ENCODE measurements around the gene TRIM29. TPM values are rescaled to one million over a fixed set of nuclear protein-coding genes. Genes with fewer than 3 reads are reported as not detected.

Gene TRIM29
- total RNA-seq, 1 experiment from 2014 or later, result 38.5 TPM

DNA sequence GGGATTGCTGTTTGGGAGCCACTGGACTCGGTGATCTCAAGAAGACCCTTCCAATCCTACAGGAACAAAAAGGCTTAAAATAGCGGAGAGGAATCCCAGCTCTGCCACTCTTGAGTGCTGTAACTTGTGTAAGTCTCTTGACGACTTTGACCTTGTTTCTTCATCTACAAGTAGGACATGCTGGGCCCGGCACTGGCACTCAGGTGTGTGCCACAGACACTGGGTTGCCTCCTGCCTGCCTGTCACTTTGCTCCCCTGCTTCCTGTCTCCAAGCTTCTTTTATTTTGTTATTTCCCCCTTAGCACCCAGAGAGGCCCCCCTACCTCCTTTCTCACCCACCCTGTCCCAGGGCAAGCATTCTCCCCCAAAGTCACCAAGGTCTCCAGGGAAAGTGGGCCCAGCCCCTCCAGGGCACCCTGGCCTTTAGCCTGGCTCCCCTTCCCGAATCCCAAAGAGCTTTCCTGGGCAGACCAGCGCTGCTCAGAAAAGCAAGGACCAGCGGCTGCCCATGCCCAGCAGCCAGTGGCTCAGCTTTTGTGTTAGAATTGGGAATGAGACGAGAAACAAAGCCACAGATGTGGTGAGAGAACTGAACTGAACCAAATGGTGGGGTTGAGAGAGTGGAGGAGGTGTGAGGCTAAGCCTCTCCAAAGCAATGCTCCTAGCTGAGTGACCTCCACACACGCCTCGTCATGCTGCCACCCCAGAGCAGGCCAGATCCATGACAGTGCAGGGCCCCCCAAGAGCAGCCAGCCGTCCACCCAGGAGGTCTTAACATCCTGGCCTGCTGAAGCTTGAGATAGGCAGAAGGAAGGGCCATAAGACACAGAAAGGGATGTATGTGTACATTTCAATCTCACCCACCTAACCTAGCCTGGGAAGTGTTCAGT is 4.5 kb downstream of the TRIM29 start:
- ChIA-PET POLR2A (ENCODE audit: unreplicated experiment) (no interaction called here), CTCF (interaction anchor here (0.7 kb wide), 1 partner anchor 35 kb away, joined by 3 read pairs; no protein-coding TSS in a partner anchor)
- no peak for TF ChIP-seq EZH2 (IDR thresholded peaks at IDR 0.05; ENCODE audit: low read length, unreplicated experiment)
- TF ChIP-seq, protein P1, sequence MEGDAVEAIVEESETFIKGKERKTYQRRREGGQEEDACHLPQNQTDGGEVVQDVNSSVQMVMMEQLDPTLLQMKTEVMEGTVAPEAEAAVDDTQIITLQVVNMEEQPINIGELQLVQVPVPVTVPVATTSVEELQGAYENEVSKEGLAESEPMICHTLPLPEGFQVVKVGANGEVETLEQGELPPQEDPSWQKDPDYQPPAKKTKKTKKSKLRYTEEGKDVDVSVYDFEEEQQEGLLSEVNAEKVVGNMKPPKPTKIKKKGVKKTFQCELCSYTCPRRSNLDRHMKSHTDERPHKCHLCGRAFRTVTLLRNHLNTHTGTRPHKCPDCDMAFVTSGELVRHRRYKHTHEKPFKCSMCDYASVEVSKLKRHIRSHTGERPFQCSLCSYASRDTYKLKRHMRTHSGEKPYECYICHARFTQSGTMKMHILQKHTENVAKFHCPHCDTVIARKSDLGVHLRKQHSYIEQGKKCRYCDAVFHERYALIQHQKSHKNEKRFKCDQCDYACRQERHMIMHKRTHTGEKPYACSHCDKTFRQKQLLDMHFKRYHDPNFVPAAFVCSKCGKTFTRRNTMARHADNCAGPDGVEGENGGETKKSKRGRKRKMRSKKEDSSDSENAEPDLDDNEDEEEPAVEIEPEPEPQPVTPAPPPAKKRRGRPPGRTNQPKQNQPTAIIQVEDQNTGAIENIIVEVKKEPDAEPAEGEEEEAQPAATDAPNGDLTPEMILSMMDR (conservative IDR thresholded peaks at IDR 0.05; ENCODE audit: low read depth, low read length), result no peak
- no peak for TF ChIP-seq EZH2phosphoT487 (IDR thresholded peaks at IDR 0.05; ENCODE audit: borderline replicate concordance, low read length)
- H3K9ac ChIP-seq (ENCODE audit: low read length), result no peak overlapping the region
- no peaks in the 10 kb centered on the region for H3F3A ChIP-seq (ENCODE audit: low read length, unreplicated experiment)
- DNase-seq (no peak), ATAC-seq (no peak)
- no peak overlapping the region for H3K4me2 ChIP-seq (ENCODE audit: low read length)
- no peak overlapping the region for H3K27ac ChIP-seq (ENCODE audit: low read length)
- no peak overlapping the region for H3K4me3 ChIP-seq (ENCODE audit: low read length)
- BruUV-seq (replicated peaks), result no TSS peak
- no peaks in the 10 kb centered on the region for H3K27me3 ChIP-seq (ENCODE audit: low read length)
- H2AFZ ChIP-seq (ENCODE audit: low read length), result no peak overlapping the region
- H3K4me1 ChIP-seq (ENCODE audit: insufficient read depth, low read length), result peaks cover 25% of the 10 kb centered on the region
- no peaks in the 10 kb centered on the region for H4K20me1 ChIP-seq (ENCODE audit: low read length)
- H3K36me3 ChIP-seq (ENCODE audit: low read depth, low read length), result no peaks in the 10 kb centered on the region
- no peaks in the 10 kb centered on the region for H3K9me2 ChIP-seq (replicated peaks; ENCODE audit: low read length)
- intact Hi-C loops (cut with micrococcal nuclease), result no loop called here
- H3K9me3 ChIP-seq (ENCODE audit: low read length), result no peaks in the 10 kb centered on the region
- no peaks in the 10 kb centered on the region for H3K79me2 ChIP-seq (ENCODE audit: low read length)

DNA sequence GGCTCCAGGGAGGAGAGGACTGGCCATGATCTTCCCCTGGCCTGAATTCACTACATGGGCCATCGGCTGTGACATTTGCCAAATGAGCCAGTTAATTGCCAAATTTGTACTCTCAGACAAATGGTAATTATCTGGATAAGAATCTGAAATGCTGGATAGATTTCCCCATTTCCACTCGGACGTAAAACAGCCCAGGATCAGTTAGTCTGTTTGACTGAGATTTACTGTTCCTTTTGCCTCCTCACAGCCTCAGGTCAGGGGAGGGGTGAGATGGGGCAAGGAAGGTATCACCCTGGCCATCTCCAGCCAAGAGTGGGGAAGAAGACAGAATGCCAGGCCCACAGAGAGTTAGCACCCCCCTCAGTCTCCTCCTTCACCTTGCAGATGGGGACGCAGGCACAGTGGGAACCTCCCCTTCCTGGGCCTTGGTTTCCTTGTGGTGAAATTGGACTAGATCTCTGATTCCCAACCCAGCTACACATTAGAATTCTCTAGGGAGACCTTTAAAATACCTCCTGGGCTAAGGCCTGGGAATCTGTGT is 5.2 kb downstream of the TRIM29 start:
- H3K4me3 ChIP-seq (ENCODE audit: low read length), result no peak overlapping the region
- no peaks in the 10 kb centered on the region for H3K9me2 ChIP-seq (replicated peaks; ENCODE audit: low read length)
- no peaks in the 10 kb centered on the region for H3K9me3 ChIP-seq (ENCODE audit: low read length)
- POLR2A ChIA-PET (ENCODE audit: unreplicated experiment), result no interaction called here
- H3F3A ChIP-seq (ENCODE audit: low read length, unreplicated experiment), result no peaks in the 10 kb centered on the region
- H3K4me2 ChIP-seq (ENCODE audit: low read length), result no peak overlapping the region
- no peak overlapping the region for H3K9ac ChIP-seq (ENCODE audit: low read length)
- DNase-seq, result no peak
- no peak for ATAC-seq
- no peaks in the 10 kb centered on the region for H3K27me3 ChIP-seq (ENCODE audit: low read length)
- intact Hi-C loops (cut with micrococcal nuclease), result no loop called here
- H3K36me3 ChIP-seq (ENCODE audit: low read depth, low read length), result no peaks in the 10 kb centered on the region
- CTCF ChIA-PET, result interaction anchor here (0.7 kb wide), 1 partner anchor 36 kb away, joined by 3 read pairs; no protein-coding TSS in a partner anchor
- H3K27ac ChIP-seq (ENCODE audit: low read length), result no peak overlapping the region
- BruUV-seq (replicated peaks), result no TSS peak
- no peak overlapping the region for H2AFZ ChIP-seq (ENCODE audit: low read length)
- TF ChIP-seq EZH2phosphoT487 (IDR thresholded peaks at IDR 0.05; ENCODE audit: borderline replicate concordance, low read length), result no peak
- TF ChIP-seq EZH2 (IDR thresholded peaks at IDR 0.05; ENCODE audit: low read length, unreplicated experiment), result no peak
- TF ChIP-seq, protein P1 (conservative IDR thresholded peaks at IDR 0.05; ENCODE audit: low read depth, low read length), result no peak
- H3K79me2 ChIP-seq (ENCODE audit: low read length), result no peaks in the 10 kb centered on the region
- peaks cover 26% of the 10 kb centered on the region for H3K4me1 ChIP-seq (ENCODE audit: insufficient read depth, low read length)
- no peaks in the 10 kb centered on the region for H4K20me1 ChIP-seq (ENCODE audit: low read length)

Data from PC-3 (cell line).